Measurements from ENCODE around the gene ANKRD55.

ANKRD55 gene

DNA sequence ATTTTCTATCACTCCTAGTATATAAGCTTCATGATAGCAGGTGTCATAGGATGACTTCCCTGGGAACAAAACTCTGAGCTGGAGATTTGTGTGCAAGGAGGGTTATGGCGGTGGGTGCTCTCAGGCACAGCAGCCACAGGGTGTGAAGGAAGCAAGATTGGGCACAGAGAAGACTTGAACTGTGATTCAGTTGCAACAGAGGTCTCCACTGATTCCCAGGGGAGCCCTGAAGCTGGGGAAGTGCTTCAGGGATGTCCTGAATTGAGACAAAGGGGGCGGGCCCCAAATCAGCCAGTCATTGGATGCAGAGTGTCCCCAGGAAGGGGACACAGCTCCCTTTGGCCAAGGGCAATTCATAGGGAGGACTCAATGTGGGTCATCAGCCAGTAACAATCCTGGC is 44.4 kb upstream of the ANKRD55 start:
- H3K4me1 Mint-ChIP-seq = peaks cover 14% of the 10 kb centered on the region
- H3K36me3 Mint-ChIP-seq (ENCODE audit: low read depth) = no peaks in the 10 kb centered on the region
- TF ChIP-seq, protein P1, sequence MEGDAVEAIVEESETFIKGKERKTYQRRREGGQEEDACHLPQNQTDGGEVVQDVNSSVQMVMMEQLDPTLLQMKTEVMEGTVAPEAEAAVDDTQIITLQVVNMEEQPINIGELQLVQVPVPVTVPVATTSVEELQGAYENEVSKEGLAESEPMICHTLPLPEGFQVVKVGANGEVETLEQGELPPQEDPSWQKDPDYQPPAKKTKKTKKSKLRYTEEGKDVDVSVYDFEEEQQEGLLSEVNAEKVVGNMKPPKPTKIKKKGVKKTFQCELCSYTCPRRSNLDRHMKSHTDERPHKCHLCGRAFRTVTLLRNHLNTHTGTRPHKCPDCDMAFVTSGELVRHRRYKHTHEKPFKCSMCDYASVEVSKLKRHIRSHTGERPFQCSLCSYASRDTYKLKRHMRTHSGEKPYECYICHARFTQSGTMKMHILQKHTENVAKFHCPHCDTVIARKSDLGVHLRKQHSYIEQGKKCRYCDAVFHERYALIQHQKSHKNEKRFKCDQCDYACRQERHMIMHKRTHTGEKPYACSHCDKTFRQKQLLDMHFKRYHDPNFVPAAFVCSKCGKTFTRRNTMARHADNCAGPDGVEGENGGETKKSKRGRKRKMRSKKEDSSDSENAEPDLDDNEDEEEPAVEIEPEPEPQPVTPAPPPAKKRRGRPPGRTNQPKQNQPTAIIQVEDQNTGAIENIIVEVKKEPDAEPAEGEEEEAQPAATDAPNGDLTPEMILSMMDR (IDR thresholded peaks at IDR 0.05) = no peak
- H3K27ac Mint-ChIP-seq = peak overlapping the region; percentile 57
- H3K27me3 Mint-ChIP-seq (ENCODE audit: low read depth, poor library complexity) = no peaks in the 10 kb centered on the region
- no peaks in the 10 kb centered on the region for H3K9me3 Mint-ChIP-seq
- DNase-seq = no peak
- no peak overlapping the region for H3K4me3 Mint-ChIP-seq

DNA sequence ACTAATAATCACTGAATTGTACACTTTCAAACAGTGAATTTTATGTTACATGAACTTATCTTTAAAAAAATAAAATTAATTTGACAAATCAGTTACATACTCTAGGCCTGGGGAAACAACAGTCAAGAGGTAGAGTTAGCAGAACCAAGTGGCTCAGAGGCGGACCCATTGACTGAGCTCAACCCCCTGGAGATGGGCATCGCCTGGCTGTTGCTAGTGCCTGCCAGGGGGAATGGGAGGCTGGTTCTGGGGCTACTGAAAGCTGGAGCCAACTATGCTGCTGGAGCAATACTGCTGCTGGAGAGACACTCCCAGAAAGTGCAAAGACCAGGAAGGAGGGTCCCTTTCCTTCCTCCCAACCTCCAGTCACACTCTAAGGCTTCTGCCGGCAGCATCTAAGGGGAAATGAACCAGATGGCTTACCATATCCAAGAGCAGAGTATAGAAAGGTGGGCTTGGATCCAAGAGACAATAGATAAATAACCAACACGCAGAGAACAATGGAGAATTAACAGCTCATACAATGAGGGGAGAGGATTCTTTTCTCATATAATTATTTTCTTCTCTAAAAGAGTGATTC is 40.3 kb upstream of the ANKRD55 start:
- no peaks in the 10 kb centered on the region for H3K36me3 Mint-ChIP-seq (ENCODE audit: low read depth)
- no peaks in the 10 kb centered on the region for H3K9me3 Mint-ChIP-seq
- H3K27me3 Mint-ChIP-seq (ENCODE audit: low read depth, poor library complexity) = no peaks in the 10 kb centered on the region
- no peak overlapping the region for H3K27ac Mint-ChIP-seq
- H3K4me1 Mint-ChIP-seq = peaks cover 25% of the 10 kb centered on the region
- no peak overlapping the region for H3K4me3 Mint-ChIP-seq
- DNase-seq = no peak
- TF ChIP-seq, protein P1 (IDR thresholded peaks at IDR 0.05) = no peak

DNA sequence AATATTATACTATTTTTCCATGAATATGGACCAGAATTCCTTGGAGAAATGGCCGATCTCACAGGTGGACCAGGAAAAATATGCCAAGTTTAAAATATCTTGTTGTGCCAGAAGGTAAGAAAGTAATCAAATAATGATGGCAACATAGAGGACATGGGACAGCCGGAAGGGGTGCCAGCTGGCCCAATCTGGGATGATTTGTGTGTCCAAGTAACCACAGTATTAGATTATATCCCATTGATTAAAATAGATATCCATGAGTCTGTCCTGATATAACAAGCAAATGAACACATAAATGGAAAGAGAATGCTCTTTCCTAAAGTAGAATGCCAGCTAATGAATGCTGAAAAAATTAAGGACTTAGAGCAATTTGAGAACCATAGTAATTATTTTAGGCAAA is 39.6 kb upstream of the ANKRD55 start:
- no peak overlapping the region for H3K27ac Mint-ChIP-seq
- TF ChIP-seq, protein P1 (IDR thresholded peaks at IDR 0.05) = no peak

DNA sequence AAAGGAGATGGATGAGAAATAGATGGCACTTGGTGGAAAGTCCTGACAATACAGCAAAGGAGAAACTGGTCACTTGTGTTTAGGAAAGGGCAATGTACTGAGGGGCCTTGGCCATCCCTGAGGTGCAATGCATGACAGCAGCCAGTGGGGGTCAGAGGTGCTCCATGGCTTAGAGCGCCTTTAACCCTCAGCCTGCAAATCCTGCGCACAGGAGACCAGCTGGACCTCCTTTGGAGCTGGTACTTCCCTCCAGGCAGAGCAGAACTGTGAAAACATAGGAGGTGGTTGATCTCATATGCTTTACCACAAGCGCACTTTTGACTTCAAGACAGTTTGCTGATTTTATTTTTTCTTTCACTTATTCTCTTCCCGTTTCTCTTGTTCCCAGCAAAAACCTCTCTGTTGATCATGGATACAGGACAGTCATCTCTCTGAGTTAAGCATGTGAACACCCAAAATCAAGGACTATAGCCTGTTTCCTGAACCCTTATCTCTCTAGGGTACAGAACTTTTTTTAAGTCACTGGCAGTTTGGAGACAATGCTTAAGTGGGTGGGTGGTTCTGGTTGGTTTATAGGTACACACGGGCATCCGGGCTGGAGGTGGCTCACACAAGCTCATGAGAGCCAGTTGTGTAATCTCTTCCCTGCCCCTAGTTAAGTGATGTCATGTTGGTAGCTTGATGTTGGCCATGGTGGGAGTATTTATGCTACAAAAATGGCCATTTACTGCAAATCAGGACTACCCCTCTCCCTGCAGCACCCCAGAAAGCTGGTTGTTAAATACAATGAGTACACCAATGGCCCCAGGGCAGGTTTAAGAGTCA is 37.6 kb upstream of the ANKRD55 start:
- no peaks in the 10 kb centered on the region for H3K36me3 Mint-ChIP-seq (ENCODE audit: low read depth)
- H3K4me1 Mint-ChIP-seq = peaks cover 13% of the 10 kb centered on the region
- no peaks in the 10 kb centered on the region for H3K9me3 Mint-ChIP-seq
- TF ChIP-seq, protein P1 (IDR thresholded peaks at IDR 0.05) = peak; percentile 99
- peak; percentile 84 for DNase-seq
- no peak overlapping the region for H3K27ac Mint-ChIP-seq
- H3K4me3 Mint-ChIP-seq = no peak overlapping the region
- no peaks in the 10 kb centered on the region for H3K27me3 Mint-ChIP-seq (ENCODE audit: low read depth, poor library complexity)

More for the DNA sequence above, 39.6 kb upstream of the ANKRD55 start:
- no peak for DNase-seq
- H3K4me1 Mint-ChIP-seq = peaks cover 18% of the 10 kb centered on the region
- H3K4me3 Mint-ChIP-seq = no peak overlapping the region
- H3K9me3 Mint-ChIP-seq = no peaks in the 10 kb centered on the region
- H3K36me3 Mint-ChIP-seq (ENCODE audit: low read depth) = no peaks in the 10 kb centered on the region
- H3K27me3 Mint-ChIP-seq (ENCODE audit: low read depth, poor library complexity) = no peaks in the 10 kb centered on the region

DNA sequence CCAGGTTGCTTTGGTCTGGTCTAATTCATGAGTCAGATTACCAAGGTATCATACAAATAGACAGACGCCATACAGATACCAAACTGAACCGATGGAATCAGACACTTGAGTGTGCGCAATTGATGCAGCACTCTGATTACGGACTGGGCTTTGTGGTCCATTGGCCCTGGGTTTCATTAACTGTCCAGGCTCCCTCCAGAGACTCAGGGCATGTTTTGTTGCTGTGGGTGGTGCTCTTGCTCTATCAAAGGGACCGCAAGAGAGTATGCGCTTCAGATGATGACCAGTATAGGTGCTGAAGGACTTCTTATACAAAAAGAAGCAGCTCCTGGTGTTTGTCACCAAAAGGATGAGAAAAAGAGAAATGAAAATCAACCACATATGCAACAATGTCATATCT is 36.9 kb upstream of the ANKRD55 start:
- peaks cover 13% of the 10 kb centered on the region for H3K4me1 Mint-ChIP-seq
- no peaks in the 10 kb centered on the region for H3K27me3 Mint-ChIP-seq (ENCODE audit: low read depth, poor library complexity)
- H3K4me3 Mint-ChIP-seq = no peak overlapping the region
- DNase-seq = no peak
- H3K36me3 Mint-ChIP-seq (ENCODE audit: low read depth) = no peaks in the 10 kb centered on the region
- peaks cover 4% of the 10 kb centered on the region for H3K9me3 Mint-ChIP-seq
- TF ChIP-seq, protein P1 (IDR thresholded peaks at IDR 0.05) = no peak
- H3K27ac Mint-ChIP-seq = no peak overlapping the region
